Limb (tissue), 2 donors: ENCODE data around the gene PLA2G4E.
A peak's percentile ranks its signal among the peaks of the same experiment; 100 is the strongest.

Source experiments
- DNase-seq, 2 donors: peaks; one replicate each; pipeline ENCODE4 v3.0.0-alpha.2; 2016; ENCODE audit errors: extremely low spot score in 2 of 2

PLA2G4E gene

DNA sequence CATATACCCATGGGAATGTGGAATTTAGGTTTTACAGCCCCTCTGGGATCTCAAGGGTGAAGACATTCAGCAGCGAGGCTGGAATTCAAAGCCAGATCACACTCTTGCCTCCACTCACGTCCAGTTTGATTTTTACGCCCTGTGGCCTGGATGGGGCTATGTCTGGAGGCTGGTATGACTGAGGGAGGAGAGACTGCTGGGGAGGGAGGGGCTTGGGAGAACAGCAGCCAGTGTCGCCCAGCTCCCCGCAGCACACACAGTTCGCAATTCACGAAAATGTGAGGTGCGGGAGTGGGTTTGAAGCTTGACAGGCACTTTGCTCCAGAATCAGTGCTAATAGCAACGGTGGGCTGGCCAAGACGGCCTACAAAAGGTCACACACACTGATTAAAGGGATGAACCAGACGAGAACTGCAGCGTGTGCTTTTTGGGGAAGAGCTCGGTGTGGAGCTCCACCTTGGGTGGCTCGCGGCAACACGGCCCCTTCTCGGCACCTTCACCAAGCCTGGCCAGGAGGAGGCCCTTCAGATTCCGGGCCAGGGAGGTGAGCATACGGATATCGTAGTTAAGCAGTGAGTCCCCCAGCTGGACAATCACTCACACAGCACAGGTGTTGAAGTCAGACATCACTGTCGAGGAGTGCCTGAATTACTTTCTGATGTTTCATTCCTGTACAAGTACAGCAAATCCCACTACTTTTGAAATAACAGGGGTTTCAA, 64.9 kb downstream of the PLA2G4E start:
- no peak for DNase-seq

DNA sequence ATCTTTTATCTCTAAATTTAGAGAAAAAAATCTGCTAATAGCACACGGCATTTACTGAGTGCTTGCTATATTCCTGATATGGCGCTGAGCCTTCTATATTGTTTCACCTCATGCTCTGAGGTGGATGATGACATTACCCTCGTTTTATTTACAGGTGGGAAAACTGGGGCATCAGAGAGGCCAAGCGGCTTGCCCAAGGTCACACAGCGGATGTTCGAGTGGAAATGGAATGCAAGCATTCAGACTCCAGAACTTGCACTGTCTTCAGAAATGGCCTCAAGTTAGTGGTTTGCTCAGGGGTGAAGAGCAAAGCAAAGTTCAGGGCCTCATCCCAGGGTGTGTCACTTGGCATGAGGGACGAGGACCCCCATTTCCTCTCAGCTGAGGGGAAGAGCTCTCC, 65.7 kb downstream of the PLA2G4E start:
- no peak for DNase-seq

DNA sequence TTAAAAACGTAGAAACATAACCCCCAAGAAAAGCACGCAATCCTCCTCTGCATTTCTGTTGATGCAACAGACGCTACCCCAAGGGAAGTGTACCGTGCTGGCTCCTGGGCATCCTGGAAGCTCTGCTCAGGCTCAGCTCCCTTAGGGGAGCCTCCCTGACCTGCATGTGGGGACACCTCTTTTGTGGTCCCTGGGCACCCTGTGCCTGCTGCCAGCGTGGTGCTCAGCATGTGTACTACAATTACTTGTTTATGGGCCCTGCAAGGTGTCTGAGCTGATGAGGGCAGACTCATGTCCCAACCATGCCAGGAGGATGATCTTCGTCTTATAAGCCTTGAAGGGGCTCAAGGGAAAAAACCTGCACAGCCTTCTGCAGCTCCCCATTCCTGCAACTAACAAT, 66.8 kb downstream of the PLA2G4E start:
- DNase-seq = no peak

DNA sequence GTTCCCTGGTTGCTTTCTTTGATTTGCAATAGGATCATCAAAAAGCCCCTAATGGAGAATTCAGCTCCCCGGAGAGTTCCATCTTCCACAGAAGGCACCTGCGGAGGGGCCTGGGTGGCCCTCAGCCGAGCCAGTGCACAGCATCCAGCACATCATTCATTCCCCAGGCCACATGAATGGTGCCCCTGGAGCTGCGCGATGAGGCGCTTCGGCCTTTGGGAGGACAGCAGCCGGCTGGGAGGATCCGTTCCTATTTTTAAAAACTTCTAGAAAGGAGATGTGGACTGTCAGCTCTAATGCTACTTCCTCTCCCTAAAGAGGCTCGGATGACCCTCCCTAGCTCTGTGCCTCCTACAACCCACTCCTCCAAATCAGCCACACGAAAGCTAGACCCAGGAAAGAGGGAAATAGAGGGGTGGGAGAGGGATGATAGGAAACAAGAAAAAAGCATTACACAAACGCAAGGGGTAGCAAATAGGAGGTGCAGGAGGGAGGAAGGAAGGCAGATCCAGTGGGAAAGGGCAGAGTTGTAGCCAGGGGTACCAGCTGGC, 68.8 kb downstream of the PLA2G4E start:
- DNase-seq = no peak

DNA sequence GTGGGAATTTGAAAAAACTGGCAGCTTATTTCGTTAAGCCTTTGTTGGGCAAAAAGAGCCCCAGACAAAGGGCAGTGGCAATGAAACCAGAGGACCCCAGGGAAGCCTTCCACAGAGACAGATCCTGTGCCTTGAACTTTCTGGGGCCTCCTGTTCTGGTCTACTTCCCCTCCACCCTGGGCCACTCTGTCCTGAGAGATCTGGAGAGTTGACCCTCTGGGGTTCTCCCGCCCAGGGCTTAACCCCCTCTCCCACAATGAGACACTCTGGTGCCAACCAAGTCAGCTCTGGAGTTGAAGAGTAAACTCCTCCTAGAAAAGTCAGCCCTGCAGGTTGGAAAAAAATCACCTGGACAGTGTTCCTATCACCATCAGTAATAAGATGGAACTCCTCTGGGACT, 69.3 kb downstream of the PLA2G4E start:
- DNase-seq = no peak

DNA sequence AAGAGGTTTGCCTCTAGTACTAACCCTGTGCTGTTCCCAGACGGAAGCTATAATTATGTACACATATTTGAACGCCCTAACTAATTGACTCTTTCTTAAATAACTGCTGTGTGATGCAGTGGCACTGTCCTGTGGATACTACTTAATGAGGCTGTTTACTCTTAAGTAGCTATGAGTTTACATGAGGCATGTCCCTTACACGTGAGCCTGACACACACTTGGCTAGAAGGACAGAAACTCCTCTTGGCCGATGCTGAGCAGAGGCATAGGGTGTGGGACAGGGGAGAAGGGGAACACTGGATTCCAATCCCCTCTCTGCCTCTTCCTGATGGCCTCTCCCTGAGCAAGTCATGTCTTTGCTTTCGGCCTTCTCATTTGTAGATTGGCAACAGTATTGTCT, 70.4 kb downstream of the PLA2G4E start:
- DNase-seq = no peak

DNA sequence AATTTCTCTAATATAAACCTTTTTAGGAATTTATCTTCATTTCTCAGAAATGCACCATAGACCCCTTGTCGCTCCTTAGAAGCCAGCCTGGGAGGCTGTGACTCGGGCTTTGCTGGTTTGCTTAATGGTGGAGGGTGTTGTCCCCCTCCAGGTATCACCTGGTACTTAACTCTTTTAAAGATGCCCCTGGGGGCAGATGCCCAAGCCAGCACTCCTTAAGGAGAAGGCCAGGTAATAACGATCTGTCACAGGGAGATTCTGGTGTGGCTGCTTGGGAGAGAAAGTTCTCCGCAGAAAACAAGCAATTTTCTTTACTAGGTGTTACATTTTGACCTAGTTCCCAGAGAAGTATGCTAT, 70.7 kb downstream of the PLA2G4E start:
- DNase-seq = no peak

DNA sequence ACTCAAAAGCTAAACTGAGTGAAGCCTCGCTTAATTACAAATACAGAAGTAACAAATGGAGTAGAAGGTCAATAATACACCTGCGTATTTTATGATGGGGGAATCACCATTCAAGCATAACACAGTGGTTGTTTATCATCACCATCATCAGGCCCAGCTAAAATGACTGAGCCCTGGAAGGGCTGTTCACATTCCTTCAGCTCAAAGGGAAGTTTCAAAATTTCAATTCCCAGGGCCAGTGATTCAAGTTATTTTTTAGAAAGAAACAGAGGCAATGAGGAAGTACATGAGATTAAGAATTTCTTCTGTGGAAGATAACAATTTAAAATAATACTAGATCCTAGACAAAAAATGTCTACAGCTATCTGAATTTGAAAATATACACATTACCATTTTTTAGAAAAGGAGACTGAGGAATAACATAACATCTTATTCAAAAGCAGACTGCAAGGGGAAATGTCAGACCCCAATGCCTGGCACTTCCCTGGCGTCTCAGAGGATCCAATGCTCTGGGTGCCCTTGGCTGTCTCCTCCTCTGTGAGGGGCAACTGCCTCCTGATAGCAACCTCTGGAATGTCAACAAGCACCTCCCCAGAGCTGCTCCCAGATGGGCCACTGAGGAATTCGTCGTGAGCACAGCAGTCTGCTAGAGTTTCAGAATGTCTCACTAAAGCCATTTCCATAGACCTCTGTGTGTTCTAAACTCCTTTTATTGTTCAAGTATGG, 71.3 kb downstream of the PLA2G4E start:
- no peak for DNase-seq

DNA sequence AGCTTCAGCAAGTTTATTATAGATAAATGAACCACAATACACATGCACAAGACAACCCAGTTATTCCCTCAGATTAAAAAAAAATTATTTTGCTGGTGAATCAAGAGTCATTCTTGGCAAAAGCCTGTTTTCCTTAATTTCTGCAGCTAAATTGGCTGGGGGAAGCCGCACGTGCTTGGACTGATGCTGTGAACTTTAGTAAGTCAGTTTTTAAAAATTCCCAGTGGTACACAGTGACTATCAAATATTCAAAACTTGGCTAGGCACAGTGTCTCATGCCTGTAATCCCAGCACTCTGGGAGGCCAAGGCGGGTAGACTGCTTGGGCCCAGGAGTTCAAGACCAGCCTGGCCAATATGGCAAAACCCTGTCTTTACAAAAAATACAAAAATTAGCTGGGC, 72.4 kb downstream of the PLA2G4E start:
- DNase-seq = no peak

DNA sequence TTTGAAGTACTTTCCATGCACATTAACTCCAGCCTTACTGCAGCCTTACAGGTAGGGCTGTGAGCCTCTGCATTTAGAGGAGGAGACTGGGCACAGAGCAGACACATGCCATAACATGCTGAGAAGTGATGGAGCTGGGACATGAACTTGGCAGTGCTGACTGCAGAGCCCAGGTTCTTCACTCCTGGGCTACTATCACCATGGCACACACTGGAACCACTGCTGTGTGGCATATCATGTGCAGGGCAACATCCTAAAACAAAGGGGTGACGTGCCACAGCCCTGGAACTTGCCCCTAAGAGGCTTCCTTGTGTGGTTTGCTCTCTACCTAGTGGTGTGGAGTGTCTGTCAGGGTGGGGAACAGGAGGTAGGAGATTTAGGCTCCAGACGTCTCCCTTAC, 73.9 kb downstream of the PLA2G4E start:
- no peak for DNase-seq

DNA sequence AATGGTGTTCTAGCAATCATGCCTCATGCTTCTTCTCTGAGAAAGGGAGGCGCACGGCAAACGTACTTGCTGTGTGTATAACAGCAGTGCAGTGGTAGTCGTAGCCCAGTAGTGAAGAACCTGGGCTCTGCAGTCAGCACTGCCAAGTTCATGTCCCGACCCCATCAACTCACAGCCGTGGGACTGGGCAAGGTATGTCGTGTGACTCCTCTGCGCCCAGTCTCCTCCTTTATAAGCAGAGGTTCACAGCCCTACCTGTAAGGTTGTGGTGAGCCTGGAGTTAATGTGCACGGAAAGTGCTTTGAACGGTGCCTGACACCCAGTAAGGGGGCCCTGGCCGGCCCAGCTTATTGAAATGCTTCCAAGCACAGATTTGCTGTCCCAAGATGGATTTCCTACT, 75.1 kb downstream of the PLA2G4E start:
- DNase-seq = no peak

DNA sequence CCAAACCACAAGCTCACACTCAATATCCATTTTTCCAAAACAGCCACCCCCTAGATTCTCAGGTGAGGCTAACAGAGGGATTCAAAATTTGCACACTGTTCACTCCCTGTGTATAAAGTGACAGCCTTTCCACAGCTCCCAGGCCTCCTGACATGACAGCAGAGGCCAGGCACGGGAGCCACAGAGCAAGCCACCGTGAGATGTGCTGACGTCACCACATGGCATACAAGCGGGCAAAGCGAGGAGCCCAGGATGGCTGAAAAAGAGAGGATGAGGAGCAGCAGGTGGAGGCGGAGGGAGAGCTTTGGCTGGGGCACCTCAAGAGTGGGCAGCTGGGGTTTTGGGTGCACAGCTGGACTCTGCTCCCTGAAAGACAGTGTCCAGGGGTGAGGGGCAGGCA, 75.6 kb downstream of the PLA2G4E start:
- no peak for DNase-seq

DNA sequence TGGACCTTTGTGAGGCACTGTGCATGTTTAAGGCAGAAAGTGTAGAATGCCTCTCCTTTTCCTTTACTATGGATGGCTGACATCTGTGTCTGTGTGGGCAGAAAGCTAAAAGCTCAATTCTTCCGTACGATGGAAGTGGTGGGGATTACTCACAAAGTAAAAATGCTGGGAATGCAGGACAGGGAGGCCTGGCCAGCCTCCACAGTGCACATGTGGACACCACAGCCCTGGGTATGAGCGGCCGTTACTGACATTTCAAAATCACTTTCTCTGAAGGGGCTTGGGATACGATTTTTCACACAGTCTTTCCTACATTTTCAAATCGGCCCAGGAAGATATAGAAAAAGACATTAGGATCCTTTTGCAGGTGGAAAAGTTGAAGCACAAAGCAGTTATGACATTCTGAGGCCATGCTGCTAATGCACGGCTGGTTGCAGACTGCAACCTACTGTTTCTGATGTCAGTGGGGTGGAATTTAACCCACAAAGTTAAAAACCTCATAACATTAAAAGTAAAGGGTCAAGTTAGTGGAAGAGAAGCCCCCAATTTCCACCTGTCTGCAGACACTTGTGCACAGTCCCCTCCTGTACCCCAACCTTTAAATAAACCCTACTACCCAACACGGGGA, 76.4 kb downstream of the PLA2G4E start:
- peak; percentile 64 to 70 for DNase-seq

DNA sequence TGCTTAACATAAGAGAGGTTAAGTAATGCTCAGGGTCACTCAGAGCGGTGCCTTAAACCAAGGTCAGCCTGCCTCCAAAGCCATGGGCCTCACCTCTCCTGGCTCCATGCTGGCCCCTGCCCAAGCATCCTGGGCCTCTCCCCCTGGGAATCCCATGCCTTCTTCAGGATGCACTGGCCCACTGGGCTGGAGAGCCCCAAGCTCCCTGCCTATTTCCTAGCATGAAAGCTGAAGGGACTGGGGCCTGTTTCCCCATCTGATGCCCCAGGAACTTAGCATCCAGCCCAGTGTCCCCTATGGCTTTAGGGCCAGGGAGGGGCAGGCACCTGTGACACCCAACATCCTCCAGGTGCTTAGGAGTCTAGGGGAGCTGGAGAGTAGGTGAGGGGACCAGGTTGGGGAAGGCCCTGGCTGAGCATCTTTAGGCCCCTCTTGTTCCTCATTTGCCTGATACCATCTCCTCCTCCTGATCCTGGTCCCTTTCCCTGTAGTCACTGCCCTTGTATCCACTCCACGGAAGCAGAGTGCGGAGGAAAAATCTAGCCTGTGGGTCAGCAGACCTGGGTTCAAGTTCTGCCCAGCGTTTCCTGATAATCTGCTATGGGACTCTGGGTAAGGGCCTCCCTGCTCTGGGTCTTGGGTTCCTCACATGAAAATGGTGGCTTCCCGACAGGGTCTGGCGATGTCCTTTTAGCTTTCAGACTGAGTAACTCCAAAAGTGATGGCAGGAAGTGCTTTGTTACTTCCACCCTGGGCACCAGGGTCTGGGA, 77.1 kb downstream of the PLA2G4E start:
- no peak for DNase-seq

DNA sequence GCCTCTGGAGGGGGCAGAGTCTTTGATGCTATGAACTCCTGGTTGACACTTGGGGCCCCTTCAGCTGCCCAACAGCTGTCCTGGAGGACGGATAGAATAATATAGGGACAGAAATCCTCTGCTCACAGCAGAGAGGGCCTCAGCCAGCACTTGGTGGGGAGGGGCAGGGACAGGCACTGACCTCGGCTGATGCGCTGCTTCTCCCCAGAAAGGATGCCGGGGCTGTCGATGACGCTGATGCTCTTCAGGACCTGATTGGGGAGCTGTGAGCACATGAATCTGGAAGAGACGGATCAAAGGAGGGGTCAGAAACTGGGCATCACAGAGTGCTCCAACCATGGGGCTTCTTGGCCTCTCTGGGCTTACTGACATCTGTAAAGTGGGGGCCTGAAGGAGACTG, 78.0 kb downstream of the PLA2G4E start:
- DNase-seq = no peak

DNA sequence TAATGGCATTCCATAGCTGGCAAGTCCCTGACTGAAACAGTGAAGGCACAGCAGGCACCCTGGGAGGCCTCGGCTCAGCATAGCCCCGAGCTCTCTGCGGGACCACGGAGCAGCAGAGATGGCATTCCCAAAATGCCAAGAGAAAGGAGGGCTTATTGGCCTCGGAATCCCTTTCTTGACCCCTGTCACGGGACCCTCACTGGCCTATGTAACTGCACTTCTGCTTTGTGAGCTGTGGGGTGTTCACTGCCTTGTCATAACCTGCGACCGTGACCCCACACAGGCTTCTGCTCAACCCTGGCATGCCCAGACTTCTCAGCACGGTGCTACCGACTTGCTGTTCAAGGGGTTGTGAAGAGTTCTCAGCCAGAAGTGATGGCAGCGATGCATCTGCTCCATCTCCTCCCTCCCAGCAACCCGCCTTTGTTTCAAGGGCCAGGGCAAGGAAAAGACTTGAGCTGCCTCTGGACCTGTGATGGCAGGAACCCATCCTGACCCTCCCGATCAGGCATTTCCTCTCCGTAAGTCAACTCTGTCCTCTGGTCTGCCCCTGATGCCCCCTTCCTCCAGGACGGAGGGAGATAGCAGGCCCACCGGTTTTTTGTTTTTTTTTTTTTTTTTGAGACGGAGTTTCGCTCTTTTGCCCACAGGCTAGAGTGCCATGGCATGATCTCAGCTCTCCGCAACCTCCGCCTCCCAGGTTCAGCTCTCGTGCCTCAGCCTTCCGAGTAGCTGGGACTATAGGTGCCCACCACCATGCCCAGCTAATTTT, 79.0 kb downstream of the PLA2G4E start:
- no peak for DNase-seq

DNA sequence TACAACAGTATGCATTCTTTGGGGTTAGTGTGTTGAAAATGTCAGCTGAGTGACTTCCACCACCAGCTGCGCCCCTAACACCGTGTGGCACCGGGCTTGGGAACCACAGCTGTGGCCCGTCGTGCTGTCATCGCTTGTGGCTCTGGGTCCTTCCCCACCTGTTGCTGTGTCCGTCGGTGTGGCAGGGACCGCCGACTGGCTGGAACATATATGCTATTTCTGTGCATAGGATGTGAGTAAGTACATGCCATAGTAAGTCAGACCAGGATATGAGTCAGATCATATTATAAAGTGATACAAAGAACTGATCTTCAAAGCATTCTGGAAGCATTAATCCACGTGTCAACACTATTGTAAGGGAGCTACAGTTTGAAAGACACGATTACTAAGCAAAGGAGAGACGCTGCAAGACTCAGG, 80.4 kb downstream of the PLA2G4E start:
- no peak for DNase-seq

DNA sequence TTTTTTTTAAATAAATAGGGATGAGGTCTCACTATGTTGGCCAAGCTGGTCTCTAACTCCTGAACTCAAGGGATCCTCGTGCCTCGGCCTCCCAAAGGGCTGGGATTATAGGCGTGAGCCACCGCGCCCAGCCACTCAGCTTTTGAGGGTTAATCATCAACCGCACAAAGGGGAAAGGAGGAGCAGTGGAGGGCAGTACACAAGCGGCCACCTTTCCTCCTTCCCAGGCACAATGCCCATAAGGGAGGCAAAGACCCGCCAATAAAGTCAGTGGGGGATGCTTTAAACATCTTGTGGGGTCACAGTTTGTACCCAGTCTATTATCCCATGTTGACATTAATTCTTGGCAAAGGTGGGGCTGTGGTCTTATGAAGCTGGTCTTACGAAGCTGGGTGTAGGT, 80.9 kb downstream of the PLA2G4E start:
- DNase-seq = no peak

DNA sequence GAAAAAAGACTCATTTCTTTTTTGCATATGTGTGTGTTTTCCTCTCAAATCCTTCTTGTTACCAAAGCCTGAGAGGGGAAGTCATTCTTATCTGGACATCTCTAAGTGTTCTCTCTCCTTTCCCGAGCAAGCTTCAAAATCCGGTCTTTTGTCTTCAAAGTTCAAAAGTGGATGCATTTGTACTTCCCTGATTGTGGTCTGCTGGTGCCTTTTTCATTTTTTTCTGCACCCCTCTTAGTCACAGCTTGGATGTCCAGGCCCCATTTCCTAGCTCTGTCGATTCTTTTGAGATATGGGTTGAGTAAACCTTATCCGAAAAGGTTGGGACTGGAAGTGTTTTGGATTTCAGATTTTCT, 83.3 kb downstream of the PLA2G4E start:
- DNase-seq = no peak

DNA sequence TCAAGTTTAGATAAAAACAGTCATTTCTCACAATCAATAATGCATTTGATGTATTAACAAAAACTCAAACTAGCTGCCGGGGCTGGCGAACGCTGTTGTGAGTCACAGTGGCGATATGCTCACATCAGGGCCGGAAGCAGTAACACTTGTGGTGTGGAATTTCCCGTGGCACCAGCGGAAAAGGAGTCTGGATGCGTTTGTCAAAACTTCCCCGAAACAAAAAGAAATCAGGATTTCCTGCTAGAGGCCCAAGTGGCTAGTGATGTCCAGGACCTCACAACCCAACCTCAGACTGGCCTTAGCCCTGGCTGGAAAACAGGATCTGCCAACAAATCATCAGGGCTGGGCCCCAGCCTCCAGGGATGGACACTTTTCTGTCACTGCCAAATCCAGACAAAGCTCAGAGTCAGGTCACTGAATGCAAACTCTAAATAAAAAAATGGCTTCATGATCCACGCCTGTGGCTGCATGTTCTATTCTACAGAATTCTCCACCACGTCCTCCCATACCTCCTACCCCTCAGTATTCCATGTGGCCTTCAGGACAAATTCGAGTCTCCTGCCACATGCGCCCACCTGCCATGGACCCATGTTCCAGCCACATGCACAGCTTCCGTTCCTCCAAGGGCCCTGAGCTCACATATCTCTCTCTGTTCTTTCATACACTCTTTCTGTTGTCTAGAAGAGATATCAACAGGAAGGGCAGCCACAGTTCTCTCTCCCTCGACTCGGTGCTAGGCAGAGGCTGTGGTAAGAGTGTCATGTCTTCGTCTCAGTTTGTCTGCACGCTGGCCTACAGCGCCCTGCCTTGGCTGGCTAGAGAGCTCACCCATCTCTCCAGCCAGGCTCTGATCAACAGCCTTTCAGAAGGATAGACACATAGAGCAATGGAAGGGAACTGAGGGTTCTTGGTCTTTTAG, 83.9 kb downstream of the PLA2G4E start:
- DNase-seq = no peak
